GM21381 (cell line): ENCODE results near the gene DHRS13.
A peak's percentile ranks its signal among the peaks of the same experiment; 100 is the strongest.
"Not testable (repeated sequence)": the region's sequence is repeated elsewhere in the genome, so short reads cannot be mapped to it uniquely, and the experiment has no call there.

ENCODE experiments used
- ATAC-seq: cut with Tn5 transposase; IDR thresholded peaks from one replicate; pipeline ENCODE4 v1.9.1; 2021; ENCODE audit warnings: mild to moderate bottlenecking, moderate library complexity; ENCODE audit not compliant: unreplicated experiment

Gene DHRS13

GRCh38 chr17:28906706-28907438, 4.0 kb upstream of the DHRS13 start:
- no peak for ATAC-seq

GRCh38 chr17:28906276-28906675, 3.4 kb upstream of the DHRS13 start:
- ATAC-seq: no peak

- ATAC-seq: no peak
Measured at GRCh38 chr17:28904800-28905199, 1.9 kb upstream of the DHRS13 start.

GRCh38 chr17:28903546-28903841, 615 bp upstream of the DHRS13 start:
- ATAC-seq: not testable (repeated sequence)

- ATAC-seq: peak; percentile 37
Measured at GRCh38 chr17:28901866-28902818, 737 bp downstream of the DHRS13 start.

GRCh38 chr17:28900986-28901726, 1.7 kb downstream of the DHRS13 start:
- ATAC-seq: no peak

GRCh38 chr17:28899212-28899815, 3.6 kb downstream of the DHRS13 start:
- no peak for ATAC-seq

- no peak for ATAC-seq
Measured at GRCh38 chr17:28898527-28898955, 4.3 kb downstream of the DHRS13 start.

- ATAC-seq: no peak
Measured at GRCh38 chr17:28897769-28898526, 4.9 kb downstream of the DHRS13 start.

- no peak for ATAC-seq
Measured at GRCh38 chr17:28896884-28897768, 5.8 kb downstream of the DHRS13 start, which contains the start of gene FLOT2. Gene FLOT2, minus strand, starts transcription at chr17:28897733. Its CDS starts 159 bp downstream, at chr17:28897574.

GRCh38 chr17:28896491-28896883, 6.4 kb downstream of the DHRS13 start:
- ATAC-seq: no peak

GRCh38 chr17:28895794-28896447, 7.0 kb downstream of the DHRS13 start:
- no peak for ATAC-seq

- ATAC-seq: not testable (repeated sequence)
Measured at GRCh38 chr17:28893248-28894183, 9.4 kb downstream of the DHRS13 start.

GRCh38 chr17:28892024-28892423, 10.9 kb downstream of the DHRS13 start:
- ATAC-seq: no peak

GRCh38 chr17:28891201-28891600, 11.7 kb downstream of the DHRS13 start:
- no peak for ATAC-seq

GRCh38 chr17:28889996-28890395, 12.9 kb downstream of the DHRS13 start:
- no peak for ATAC-seq

GRCh38 chr17:28888832-28889231, 14.0 kb downstream of the DHRS13 start:
- no peak for ATAC-seq
